Upper lobe of left lung (tissue), 6 donors: ENCODE data around the gene OTOGL. TPM values are rescaled to one million over a fixed set of nuclear protein-coding genes. Genes with fewer than 3 reads are reported as not detected.

Experiments used
- ATAC-seq, 2 donors: fragments of 200-7000 bp; cut with Tn5 transposase; one replicate each; pipeline ENCODE4 v1.9.1; 2022; ENCODE audit warnings: mild to moderate bottlenecking in 2 of 2, moderate library complexity in 2 of 2; ENCODE audit not compliant: low FRiP score in 2 of 2
- DNase-seq, 2 donors: peaks; one replicate each; pipeline ENCODE4 v3.0.0-alpha.2; 2019 to 2020
- H3K27ac ChIP-seq, 4 donors: fragments of 200-600 bp; sonication (generic); one replicate each; pipeline ENCODE4 v1.5.1; 2016 to 2019
- H3K27me3 ChIP-seq, 4 donors: fragments of 200-600 bp; sonication (generic); one replicate each; pipeline ENCODE4 v1.5.1; 2017 to 2019
- H3K36me3 ChIP-seq, 4 donors: fragments of 200-600 bp; sonication (generic); one replicate each; pipeline ENCODE4 v1.5.1; 2016 to 2019
- H3K4me1 ChIP-seq, 4 donors: fragments of 200-600 bp; sonication (generic); one replicate each; pipeline ENCODE4 v1.5.1; 2018 to 2019
- H3K4me3 ChIP-seq, 4 donors: fragments of 200-600 bp; sonication (generic); one replicate each; pipeline ENCODE4 v1.5.1; 2017 to 2019; ENCODE audit warnings: mild to moderate bottlenecking in 2 of 4, moderate library complexity in 1 of 4
- H3K9me3 ChIP-seq, 4 donors: fragments of 200-600 bp; sonication (generic); one replicate each; pipeline ENCODE4 v1.5.1; 2018 to 2019
- CTCF ChIP-seq, 6 experiments: fragments of 450-650 bp in 4 of 6; fragments of 200-600 bp in 2 of 6; sonication (generic) in 2 of 6; IDR thresholded peaks; one replicate each; pipeline ENCODE4 v1.5.1; 2016 to 2019; ENCODE audit warnings: antibody characterized with exemption in 6 of 6
- EP300 ChIP-seq, 4 donors: sonication (generic); formaldehyde crosslinking; IDR thresholded peaks; one replicate each; pipeline ENCODE4 v1.5.1; 2017; ENCODE audit warnings: antibody characterized with exemption in 4 of 4, control low read depth in 2 of 4
- POLR2A ChIP-seq, 4 donors: fragments of 450-650 bp; IDR thresholded peaks; one replicate each; pipeline ENCODE4 v1.5.1; 2016 to 2017; ENCODE audit warnings: antibody characterized with exemption in 4 of 4, mild to moderate bottlenecking in 2 of 4
- POLR2AphosphoS5 ChIP-seq, 2 donors: sonication (generic); formaldehyde crosslinking; IDR thresholded peaks; one replicate each; pipeline ENCODE4 v1.5.1; 2017; ENCODE audit warnings: antibody characterized with exemption in 2 of 2
- WGBS, 2 donors: methylation state at CpG; one replicate each; pipeline ENCODE4 v1.1.5; 2017 to 2018; 5-methylcytosine and 5-hydroxymethylcytosine counted together
- total RNA-seq, 6 donors: library from RNA; depleted of rRNA in 4 of 6; stranded (reverse); fragments of >200 nt in 4 of 6; gene quantifications; one replicate each; pipeline versions ENCODE4 v1.1.0 to v1.2.1, GENCODE V29; 2016 to 2021
- donor health status: DM: no; HTN: no; CAD: no; lungs with moderate emphysema.
- donor health status: DM: no; HTN: yes; CAD: no; lungs with severe emphysema.

Gene OTOGL
- total RNA-seq, 6 donors from 2014 or later = 0.10 to 3.1 (median 0.21) TPM

GRCh38 chr12:80261403-80261802, 162.1 kb downstream of the OTOGL start:
- H3K9me3 ChIP-seq = no peaks in the 10 kb centered on the region
- H3K4me3 ChIP-seq = no peak overlapping the region
- ATAC-seq = no peak
- no peaks in the 10 kb centered on the region for H3K4me1 ChIP-seq
- H3K27ac ChIP-seq = no peak overlapping the region
- no peaks in the 10 kb centered on the region for H3K27me3 ChIP-seq
- DNase-seq = no peak
- no peaks in the 10 kb centered on the region for H3K36me3 ChIP-seq
- TF ChIP-seq POLR2A (IDR thresholded peaks at IDR 0.05) (no peak), POLR2AphosphoS5 (IDR thresholded peaks at IDR 0.05) (no peak), CTCF (IDR thresholded peaks at IDR 0.05) (no peak), EP300 (IDR thresholded peaks at IDR 0.05) (no peak)
- WGBS, 2 donors = 83% methylated on average over 3 of the region's 3 CpGs

- H3K27me3 ChIP-seq = no peaks in the 10 kb centered on the region
- ATAC-seq (no peak), DNase-seq (no peak)
- no peaks in the 10 kb centered on the region for H3K9me3 ChIP-seq
- 76 to 92% methylated on average over 1 of the region's 1 CpG for WGBS, 2 donors
- no peak overlapping the region for H3K4me3 ChIP-seq
- no peak overlapping the region for H3K27ac ChIP-seq
- H3K4me1 ChIP-seq = no peaks in the 10 kb centered on the region
- no peaks in the 10 kb centered on the region for H3K36me3 ChIP-seq
- no peak for TF ChIP-seq EP300 (IDR thresholded peaks at IDR 0.05)
- no peak for TF ChIP-seq POLR2A (IDR thresholded peaks at IDR 0.05)
- TF ChIP-seq POLR2AphosphoS5 (IDR thresholded peaks at IDR 0.05) = no peak
- no peak for TF ChIP-seq CTCF (IDR thresholded peaks at IDR 0.05)
These were observed 163.0 kb downstream of the OTOGL start for GRCh38 chr12:80262346-80262745.

DNA sequence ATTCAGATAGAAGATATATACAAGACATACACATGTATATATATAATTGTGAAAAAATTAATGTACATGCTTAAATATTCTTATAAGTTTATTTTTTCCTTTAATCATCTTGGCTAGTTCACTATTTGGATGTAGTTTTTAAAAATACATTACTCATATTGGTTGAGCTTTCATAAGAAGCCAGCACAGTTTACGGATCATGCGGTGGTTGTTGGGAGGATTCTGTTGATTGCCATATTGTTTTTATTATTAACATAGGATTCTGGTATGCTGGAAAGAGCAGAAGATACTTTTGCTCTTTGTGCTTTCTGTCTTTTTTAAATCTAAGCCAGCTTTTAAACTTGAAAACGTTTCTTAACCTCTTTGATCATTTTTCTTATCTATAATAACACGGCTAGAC, 163.4 kb downstream of the OTOGL start:
- no peaks in the 10 kb centered on the region for H3K36me3 ChIP-seq
- H3K27me3 ChIP-seq = no peaks in the 10 kb centered on the region
- no peak for TF ChIP-seq POLR2A (IDR thresholded peaks at IDR 0.05)
- no peak for TF ChIP-seq POLR2AphosphoS5 (IDR thresholded peaks at IDR 0.05)
- no peak for TF ChIP-seq CTCF (IDR thresholded peaks at IDR 0.05)
- no peak for TF ChIP-seq EP300 (IDR thresholded peaks at IDR 0.05)
- no peaks in the 10 kb centered on the region for H3K4me1 ChIP-seq
- DNase-seq (no peak), ATAC-seq (no peak)
- no peaks in the 10 kb centered on the region for H3K9me3 ChIP-seq
- no peak overlapping the region for H3K27ac ChIP-seq
- no peak overlapping the region for H3K4me3 ChIP-seq
- 70% methylated on average over 4 of the region's 4 CpGs for WGBS, 2 donors

GRCh38 chr12:80264386-80264785, 165.0 kb downstream of the OTOGL start:
- TF ChIP-seq EP300 (IDR thresholded peaks at IDR 0.05) (no peak), POLR2AphosphoS5 (IDR thresholded peaks at IDR 0.05) (no peak), CTCF (IDR thresholded peaks at IDR 0.05) (no peak), POLR2A (IDR thresholded peaks at IDR 0.05) (no peak)
- no peak for ATAC-seq
- no peak for DNase-seq
- no peak overlapping the region for H3K4me3 ChIP-seq
- H3K36me3 ChIP-seq = no peaks in the 10 kb centered on the region
- H3K27ac ChIP-seq = no peak overlapping the region
- no peaks in the 10 kb centered on the region for H3K27me3 ChIP-seq
- no peaks in the 10 kb centered on the region for H3K9me3 ChIP-seq
- peaks cover 0 to under 1% (median 0%) of the 10 kb centered on the region in 4 donors for H3K4me1 ChIP-seq

DNA sequence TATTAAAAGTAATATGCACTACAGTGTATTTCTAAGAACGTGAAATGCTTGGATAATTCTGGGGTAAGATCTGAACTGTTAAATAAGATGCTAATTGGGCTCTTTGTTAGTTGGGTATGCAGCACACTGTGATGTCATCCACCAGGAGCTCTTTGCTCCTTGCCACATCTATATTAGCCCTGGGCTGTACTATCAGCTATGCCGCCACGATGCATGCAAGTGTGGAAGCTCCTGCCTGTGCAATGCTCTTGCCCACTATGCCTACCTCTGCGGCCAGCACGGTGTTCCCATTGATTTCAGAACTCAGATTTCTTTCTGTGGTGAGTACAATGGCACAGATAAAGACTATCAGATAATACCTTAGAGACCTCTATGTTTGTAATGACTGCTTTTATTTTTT, 165.6 kb downstream of the OTOGL start:
- Histone ChIP-seq H3K27me3 (no peaks in the 10 kb centered on the region), H3K36me3 (no peaks in the 10 kb centered on the region), H3K27ac (no peak overlapping the region), H3K4me3 (no peak overlapping the region), H3K4me1 (peaks cover 0 to 5% (median 0%) of the 10 kb centered on the region in 4 donors), H3K9me3 (no peaks in the 10 kb centered on the region)
- WGBS, 2 donors = 92 to 97% methylated on average over 5 of the region's 5 CpGs
- TF ChIP-seq POLR2AphosphoS5 (IDR thresholded peaks at IDR 0.05) = no peak
- no peak for TF ChIP-seq POLR2A (IDR thresholded peaks at IDR 0.05)
- no peak for TF ChIP-seq EP300 (IDR thresholded peaks at IDR 0.05)
- no peak for TF ChIP-seq CTCF (IDR thresholded peaks at IDR 0.05)
- DNase-seq = no peak
- ATAC-seq = no peak
